Islet of Langerhans (tissue), 1 donor: ENCODE data around the gene LRGUK.
"Not testable (repeated sequence)": the region's sequence is repeated elsewhere in the genome, so short reads cannot be mapped to it uniquely, and the experiment has no call there.

ENCODE experiments used
- FAIRE-seq: peaks from one replicate; lab custom pipeline; 2011; peaks lifted over from hg19 to GRCh38; lab: Jason Lieb, UNC

Gene LRGUK

DNA sequence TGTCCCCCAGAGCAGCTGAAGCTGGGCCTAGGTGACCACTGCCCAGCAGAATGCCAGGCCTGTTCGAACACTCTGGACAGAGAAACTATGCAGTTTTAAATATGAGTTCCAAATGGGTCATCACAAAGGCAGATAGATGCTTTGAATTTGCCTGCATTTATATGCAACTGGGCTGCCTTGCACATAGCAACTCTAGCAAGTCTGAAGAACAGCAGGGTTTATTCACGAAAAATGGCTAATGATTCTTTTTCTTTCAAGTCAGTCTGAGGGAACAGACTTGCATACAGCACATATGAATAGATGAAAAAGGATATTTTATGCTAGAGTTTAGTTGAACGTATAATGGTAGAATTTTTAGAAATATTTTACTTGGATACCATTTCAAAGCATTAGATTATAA lies 121.1 kb downstream of the LRGUK start:
- no peak for FAIRE-seq

DNA sequence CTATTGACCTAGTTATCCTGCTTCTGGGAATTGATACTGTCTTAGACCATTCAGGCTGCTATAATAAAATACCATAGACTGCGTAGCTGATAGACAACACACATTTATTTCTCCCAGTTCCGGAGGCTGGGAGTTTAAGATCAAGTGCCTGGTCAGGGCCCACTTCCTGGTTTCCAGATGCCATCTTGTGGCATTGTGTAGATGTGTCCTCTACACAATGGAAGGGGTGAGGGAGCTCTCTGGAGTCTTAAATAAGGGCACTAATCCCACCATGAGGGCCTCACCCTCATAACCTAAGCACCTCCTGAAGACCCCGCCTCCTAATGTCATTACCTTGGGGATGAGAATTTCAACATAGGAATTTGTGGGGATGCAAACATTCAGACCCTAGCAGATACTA lies 127.2 kb downstream of the LRGUK start:
- no peak for FAIRE-seq

DNA sequence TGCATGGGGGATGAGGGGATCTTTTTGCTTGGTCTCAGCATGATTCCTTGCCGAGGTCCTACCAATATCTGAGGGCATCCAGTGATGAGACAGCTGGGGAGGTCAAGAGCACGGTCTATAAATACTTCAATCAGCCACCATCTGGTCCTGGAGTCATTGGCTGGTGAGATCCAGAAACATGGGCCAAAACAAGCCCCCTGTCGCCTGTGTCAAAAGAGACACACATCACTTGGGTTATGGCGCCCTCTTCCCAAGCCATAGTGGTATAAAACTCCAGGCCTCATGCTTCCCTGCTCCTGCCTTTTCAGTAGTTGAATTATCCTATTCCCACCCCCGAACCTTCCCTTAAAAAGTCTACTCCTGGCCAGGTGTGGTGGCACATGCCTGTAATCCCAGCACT lies 128.7 kb downstream of the LRGUK start:
- no peak for FAIRE-seq

DNA sequence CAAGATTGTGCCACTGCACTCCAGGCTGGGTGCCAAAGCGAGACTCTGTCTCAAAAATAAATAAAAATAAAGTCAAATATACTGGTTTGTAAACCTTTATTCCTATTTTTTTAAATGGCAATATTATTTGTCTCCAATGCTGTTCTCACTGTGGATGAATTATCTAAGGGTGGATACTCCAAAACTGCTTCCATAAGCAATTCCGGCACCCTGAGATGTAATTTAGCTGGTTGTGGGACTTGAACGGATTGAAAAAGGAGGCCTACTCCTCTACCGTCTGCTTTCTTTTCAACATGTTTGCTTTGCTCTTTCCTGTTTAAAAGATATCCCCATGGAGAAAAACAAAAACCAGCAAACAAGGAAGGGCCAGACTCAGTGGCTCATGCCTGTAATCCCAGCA lies 135.2 kb downstream of the LRGUK start:
- FAIRE-seq = no peak

DNA sequence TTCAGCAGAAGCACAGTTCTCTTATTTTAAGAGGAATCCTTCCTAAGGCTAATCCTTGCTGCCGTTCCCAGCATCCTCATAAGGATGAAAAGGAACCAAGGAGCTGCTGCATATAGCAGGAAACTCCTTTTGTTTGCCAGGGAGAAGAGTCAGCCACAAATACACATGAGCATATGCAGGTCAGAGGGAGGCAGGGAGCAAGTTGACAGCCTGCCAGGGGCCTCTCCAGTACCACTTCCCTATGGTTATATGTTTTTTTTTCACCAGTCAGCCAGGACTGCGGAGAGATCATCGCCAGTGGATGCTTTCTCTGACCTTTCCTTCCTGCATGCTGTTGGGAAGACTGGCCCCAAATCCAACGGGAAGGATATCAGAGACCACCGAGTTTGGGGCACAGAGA lies 149.8 kb downstream of the LRGUK start:
- no peak for FAIRE-seq

DNA sequence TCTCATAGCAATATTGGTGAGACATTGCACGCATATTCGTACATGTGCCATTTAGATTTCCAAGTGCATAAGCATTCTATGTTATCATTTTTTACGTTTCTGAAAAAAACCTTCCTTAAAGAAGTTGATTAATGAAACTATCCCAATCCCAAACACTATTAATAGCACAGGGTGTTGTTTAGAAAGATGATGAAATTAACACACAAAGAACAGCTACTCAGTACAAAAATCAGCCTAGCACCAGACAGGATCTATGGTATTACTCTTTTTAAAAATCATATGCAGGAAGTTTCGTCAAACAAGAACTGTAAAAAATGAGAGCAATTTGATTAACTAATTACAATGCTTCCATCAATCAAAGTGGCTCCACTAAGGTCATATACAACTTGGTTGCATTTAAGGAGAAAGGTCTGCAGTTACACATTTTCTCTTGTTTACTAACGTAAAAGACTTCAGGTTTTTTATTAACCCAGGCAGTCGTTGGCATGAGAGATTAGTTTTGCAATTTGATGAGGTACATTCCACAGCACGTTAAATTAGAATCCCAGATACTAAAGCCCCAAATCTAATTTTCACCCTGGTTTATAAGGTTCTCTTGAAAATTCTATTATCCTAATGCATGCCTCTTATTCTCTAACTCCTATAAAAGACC lies 151.5 kb downstream of the LRGUK start:
- FAIRE-seq = no peak

DNA sequence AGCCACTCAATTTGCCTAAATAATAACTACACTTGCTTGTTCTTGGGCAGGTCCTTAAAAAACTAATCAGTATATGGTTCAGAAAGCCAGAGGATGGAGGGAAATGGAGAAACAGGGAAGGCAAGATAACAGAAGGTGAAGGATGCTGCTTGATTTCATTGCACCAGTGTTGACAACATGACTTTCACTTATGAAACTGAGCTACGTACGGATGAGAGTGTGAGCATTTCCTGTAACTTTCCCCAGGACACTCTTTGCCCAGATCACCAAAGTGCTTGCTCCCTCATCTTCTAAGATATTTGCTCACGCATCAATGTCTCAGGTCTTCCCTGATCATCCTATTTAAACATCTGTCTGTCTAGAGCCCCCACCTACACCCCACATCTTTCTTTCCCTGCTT lies 152.2 kb downstream of the LRGUK start:
- FAIRE-seq = no peak

DNA sequence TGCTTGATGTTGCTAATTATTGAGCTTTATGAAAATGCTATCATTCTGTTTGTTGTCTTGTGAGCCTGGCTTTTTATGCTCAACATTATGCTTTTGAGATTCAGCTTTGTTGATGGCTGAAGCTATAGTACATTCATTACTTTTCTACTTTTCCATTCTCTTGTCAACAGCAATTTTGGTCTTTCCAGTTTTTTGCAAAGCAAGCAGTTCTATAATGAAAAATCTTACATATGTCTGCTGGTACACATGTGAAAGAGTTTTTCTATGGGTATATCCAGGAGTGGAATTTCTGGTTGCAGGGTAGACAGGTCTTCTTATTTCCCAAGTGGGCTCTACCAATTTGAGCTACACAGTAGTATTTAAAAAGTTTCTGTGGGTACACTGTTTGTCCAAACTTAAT lies 152.8 kb downstream of the LRGUK start:
- no peak for FAIRE-seq

DNA sequence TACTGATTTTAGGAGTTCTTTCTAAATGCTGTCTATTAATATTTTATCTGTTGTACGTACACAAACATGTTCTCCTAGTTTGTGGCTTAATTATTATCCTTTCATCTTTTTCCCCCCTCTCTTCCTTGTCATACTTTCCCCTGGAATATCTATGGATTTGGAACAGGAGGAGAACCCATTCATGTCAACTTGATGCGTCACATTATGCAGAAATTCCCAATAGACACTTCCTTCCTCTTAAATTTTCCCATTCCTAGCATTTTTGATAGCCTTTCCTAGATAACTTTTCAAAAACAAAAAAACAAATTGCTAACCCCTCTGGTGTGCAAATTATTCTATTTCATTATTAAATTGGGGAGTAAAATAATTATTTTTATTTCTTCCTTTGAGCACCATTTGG lies 153.4 kb downstream of the LRGUK start:
- no peak for FAIRE-seq

DNA sequence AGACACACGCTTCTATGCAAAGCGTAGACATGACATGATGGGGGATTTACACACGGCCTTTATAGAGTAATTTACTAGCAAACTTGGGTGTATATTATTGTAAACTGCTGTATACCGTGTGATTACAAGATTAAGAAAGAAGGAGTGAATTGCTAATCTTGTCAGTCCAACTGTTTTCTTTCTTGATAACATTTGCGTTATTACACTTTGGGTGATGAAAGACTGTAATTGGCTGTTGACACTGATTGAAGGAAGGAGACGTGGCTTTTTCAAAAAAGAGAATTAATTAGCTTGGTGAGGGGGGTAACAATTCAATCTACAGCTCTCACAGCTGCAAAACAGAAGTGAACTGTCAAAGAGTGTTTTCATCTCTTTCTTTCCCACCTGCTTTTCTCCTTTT lies 156.9 kb downstream of the LRGUK start:
- no peak for FAIRE-seq

DNA sequence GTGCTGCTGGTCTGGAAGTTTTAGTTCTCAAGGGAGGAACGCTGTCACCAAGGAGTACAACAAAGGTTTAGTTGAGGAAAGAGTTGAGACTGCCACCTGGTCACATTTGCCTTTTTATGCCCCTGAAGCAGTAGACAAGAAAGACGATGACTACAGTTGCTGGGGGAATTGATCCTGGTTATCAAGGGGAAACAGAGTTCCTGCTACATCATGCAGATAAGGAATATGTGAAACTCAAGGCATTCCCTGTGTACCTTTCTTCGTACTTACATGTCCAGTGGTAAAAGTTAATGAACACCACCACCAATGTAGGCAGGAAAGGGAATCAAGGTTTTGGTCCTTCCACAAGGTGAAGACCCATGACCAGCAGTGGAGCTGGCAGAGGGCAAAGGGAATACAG lies 157.8 kb downstream of the LRGUK start:
- no peak for FAIRE-seq

DNA sequence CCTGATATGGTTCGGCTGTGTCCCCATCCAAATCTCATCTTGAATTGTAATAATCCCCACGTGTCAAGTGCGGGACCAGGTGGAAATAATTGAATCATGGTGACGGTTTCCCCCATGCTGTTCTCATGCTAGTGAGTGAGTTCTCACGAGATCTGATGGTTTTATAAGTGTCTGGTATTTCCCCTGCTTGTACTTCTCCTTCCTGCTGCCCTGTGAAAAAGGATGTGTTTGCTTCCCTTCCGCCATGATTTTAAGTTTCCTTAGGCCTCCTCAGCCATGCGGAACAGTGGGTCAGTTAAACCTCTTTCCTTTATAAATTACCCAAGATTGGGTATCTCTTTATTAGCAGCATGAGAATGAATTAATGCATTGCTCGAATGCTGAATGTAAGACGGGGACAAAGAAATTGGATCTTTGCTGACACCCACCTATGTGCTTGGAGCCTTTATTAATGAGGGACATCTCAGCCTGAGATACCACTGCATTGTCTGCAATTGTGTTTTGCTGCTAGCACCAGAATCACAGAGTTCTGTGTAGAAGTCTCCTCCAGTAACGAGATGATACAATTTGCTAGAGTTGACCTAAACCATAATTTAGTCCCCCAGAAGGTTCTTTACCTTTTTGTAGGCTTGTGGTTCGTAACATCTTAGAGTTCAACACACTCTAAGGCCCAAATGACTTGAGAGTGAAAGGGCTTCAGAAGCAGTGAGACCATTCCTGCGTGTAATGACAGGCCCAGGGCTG lies 160.9 kb downstream of the LRGUK start:
- no peak for FAIRE-seq

DNA sequence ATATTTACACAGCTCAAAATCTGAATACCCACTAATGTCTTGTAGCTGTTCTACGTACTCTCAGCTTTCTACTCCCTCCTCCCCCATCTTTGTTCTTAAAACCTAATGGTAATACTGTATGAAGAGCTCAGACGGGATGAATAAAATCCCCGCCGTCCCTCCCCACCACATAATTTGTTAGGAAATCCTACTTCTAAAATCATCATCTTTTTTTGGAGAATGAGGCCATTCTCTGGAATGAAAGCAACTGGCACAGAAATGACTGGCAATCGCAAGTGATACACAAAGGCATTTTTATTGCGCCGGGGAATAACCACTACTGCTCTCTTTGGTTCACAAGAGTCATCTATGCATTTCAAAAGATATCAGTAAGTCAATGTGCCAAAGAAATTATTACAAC lies 162.3 kb downstream of the LRGUK start:
- no peak for FAIRE-seq

DNA sequence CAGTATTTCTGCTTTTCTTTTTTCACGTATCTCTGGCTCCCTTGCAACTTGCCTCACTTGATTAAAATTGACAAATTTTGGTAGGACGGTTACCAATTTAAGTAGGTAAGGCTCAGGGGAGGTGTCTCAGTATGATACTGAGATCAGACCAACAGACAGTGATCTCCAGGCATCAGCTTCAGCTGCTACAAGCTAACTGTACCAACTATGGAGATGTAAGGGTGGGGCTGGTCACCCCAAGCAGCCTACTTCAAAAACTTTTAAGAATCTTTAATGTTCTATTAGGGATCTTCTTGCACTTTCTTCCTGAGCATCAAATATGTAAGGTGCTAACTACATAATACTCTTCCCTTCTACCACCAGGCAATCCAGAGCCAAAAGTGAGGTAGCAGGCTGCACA lies 162.7 kb downstream of the LRGUK start:
- FAIRE-seq = no peak

DNA sequence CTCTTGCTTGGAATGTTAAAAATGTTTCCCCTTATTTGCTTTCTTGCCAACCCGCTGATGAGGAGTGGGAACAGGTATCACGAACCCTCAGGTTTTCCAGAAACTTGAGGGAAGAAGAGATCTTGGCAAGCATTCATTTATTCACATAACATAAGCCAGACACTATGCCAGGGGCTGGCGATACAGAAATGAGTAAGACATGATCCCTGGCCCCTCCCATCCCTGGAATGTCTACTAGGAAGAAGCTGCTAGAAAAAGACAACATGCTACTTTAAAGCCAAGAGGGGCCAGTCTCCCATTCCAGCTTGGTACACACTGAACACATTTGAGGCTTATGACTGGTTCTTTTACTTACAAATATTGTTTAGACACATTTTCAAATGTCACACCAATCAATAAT lies 163.1 kb downstream of the LRGUK start:
- no peak for FAIRE-seq

DNA sequence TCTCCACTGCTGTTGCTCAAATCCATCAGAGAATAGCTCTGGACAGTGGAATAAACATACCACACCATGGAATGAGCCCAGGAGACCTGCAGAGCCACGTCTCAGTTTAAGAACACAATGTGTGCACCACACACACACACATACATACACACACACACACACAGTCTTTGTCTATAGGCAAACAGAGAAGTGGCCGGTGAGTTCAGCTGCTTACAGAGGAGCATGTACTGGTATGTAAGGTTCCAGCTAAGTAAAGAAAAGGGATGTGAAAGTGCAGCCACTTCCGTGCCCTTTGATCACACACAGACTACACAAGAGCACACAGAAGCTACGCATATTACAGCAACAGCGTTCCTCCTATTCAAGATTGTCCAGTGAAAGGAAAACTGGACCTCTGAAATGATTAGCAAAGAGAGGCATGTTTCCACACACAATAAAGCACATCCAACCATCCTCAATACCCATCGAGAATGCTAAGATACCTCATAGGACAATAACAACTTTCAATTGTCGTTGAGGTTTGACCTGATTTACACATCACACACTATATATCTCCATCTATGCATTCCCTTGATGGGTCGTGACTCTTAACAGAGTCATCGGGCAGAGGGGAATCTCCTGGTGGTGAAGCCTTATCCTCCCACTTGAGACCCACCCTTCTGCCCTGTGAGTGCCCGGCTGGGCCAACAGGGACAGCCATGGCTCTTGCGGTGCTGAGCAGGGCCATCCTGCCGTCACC lies 166.0 kb downstream of the LRGUK start:
- FAIRE-seq = no peak

DNA sequence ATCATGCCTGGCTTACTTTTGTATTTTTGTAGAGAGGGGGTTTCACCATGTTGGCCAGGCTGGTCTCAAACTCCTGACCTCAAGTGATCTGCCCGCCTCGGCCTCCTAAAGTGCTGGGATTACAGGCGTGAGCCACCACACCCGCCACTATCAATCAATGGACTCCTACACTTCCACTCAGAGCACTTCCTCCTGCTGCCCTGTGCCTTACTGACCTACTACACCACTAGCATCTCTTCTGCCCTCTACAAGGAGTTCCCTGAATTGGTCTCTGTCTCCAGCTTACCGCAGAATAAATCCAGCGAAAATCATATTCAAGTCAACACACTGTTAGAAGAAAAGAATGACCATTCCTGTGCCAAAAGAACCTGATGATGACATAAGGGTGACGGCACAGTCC lies 168.8 kb downstream of the LRGUK start:
- not testable (repeated sequence) for FAIRE-seq

DNA sequence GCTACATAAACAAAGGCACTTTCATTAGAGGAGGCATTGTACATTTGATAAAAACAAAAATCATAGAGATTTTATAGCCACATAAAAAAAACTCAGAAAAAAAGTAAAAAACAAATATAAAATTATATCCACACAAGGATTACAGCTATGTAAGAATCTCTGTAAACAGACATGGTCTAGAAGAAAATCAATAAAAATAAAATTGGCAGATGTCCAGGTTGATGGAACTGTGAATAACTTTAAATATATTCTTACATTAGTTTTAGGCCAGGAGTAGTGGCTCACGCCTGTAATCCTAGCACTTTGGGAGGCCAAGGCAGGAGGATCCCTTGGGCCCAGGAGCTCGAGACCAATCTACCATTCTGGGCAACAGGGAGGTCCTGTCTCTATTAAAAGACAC lies 170.3 kb downstream of the LRGUK start:
- no peak for FAIRE-seq

DNA sequence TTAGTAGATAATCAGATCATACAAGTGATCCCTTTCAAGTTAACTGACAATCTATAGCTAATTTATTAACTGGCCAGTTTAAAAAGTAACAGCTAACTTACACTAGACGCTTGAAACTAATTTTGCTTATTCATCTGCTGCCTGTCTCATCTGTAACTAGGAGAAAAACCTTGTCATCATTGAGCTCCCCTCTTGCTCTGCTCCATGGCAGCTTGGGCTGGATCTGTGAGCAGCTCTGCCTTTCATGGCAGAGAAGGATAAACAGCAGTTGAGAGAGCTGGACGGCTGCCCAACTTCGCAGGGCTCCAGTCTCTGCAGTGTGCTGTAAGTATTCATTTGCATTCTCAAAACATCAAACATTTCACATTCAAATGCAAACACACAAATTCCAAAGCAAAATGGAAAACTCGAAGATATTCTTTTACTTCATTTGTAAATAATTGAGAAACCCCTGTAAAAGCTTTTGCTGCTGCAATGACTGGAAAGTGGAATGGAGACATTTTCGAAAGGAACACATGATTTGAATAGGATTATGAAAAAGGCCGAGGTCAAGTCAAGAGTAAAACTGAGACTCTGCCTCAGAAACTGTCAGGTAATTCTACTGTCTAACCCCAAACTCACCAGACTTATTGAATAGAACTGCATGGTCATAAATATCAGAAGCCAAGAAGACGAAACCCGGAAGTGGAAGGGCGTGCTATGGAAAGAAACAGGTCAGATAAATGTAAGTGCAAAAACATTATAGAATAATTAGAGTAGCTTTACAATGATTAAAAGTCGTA lies 172.0 kb downstream of the LRGUK start:
- FAIRE-seq = peak; percentile 68

DNA sequence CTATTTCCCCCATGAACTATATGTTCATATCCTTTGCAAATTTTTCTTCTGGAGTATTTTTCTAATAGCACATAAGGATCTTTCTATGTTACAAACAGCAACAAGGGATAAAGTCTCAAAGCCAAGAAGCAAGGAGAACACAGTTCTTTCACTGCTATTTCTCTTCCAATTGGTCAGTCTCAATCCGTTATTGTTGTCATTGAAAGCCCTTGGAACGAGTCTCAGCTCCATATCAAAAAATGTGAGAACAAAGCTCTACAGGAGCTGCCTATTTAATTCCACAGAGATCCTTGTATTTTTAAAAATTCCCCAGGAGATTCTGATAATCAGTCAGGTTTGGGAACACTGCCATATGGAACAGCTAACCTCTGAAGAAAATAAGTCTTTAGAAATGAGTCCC lies 173.8 kb downstream of the LRGUK start:
- no peak for FAIRE-seq

DNA sequence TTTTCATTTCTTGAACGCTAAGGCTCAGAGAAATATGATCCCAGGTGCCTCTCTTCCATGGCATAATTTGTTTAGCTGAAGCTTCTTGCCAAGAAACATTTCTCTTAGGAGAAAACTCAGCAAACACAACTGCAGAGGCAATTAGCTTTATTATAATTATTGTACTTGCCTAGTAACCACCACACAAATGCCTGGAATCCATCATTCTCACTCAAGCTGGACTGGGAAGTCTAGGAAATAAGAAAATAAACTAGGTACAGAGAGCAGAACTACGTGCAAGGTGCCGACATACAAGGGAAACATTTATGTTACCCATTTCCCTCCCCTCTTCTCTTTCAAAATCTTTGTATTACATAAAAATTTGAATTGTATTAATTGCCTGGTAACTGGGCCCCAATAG lies 174.5 kb downstream of the LRGUK start:
- no peak for FAIRE-seq

DNA sequence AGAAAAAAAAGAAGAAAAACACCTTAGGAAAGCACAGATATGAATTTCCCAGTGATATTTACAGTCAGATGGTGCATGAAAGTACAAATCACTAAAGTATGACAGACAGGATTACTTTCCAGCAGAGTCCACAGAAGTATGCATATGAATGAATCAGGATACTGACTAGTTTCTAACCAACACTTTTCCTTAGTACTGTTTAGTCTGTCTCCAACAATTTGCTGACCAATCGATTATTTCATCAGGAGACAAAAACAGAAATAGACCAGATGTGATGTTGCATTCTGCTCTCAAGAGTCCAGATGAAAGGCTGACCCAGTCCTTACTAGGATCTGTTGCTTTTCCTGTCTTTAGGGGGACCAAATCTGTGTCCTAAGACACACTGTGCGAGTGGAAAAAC lies 175.0 kb downstream of the LRGUK start:
- FAIRE-seq = no peak

DNA sequence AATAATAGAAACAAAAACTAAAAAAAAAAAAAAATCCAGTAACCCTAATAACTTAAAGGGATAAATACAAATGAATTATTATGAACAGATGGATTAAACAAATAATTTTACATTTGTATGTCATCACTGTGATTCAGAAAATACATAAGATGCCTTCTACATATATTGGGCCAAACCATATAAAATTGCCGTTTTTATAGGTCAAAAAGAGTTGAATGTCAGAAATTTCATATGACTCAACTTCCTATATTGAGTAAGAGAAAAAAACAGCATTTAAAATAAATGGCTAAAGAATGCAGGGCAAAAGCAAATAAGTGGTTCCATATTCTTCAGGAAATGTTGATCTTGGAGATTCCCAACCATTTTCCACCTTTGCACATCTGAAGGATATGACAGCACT lies 180.2 kb downstream of the LRGUK start:
- FAIRE-seq = no peak
